ENCODE results near the gene MYO9B. TPM values are rescaled to one million over a fixed set of nuclear protein-coding genes. Genes with fewer than 3 reads are reported as not detected.

Gene MYO9B
- polyA plus RNA-seq, 2 of the 4 experiments (the other 2 are of a cell fraction): 13.0 to 27.7 TPM

- H3K4me2 ChIP-seq: no peak overlapping the region
- no peak overlapping the region for H3K4me3 ChIP-seq
- H3K9me3 ChIP-seq: no peaks in the 10 kb centered on the region
- 96% methylated on average over 7 of the region's 7 CpGs for WGBS (ENCODE audit: missing lambda C conversion rate)
- FAIRE-seq (no peak), DNase-seq (ENCODE audit: low read depth in 1 of 2, low spot score in 1 of 2) (no peak), ATAC-seq (no peak)
- CTCF ChIA-PET: interaction anchor here (0.6 to 1.4 kb wide), 4 partner anchors 9 to 290 kb away, joined by 3 to 7 read pairs (median 3); no protein-coding TSS in a partner anchor
- TF ChIP-seq MAZ (IDR thresholded peaks at IDR 0.05; ENCODE audit: borderline replicate concordance, low read depth, low read length) (no peak), E2F6 (IDR thresholded peaks at IDR 0.05; ENCODE audit: borderline replicate concordance, low read depth) (no peak), CHD4 (IDR thresholded peaks at IDR 0.05; ENCODE audit: borderline replicate concordance) (no peak), FOXS1 (CRISPR knock-in tag; IDR thresholded peaks at IDR 0.05) (no peak), PHF8 (IDR thresholded peaks at IDR 0.05; ENCODE audit: borderline replicate concordance, low read depth) (no peak), RFX5 (IDR thresholded peaks at IDR 0.05) (no peak), USF2 (IDR thresholded peaks at IDR 0.05) (no peak), SREBF2 (IDR thresholded peaks at IDR 0.05) (no peak)
- TF ChIP-seq, protein P1, sequence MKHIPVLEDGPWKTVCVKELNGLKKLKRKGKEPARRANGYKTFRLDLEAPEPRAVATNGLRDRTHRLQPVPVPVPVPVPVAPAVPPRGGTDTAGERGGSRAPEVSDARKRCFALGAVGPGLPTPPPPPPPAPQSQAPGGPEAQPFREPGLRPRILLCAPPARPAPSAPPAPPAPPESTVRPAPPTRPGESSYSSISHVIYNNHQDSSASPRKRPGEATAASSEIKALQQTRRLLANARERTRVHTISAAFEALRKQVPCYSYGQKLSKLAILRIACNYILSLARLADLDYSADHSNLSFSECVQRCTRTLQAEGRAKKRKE (CRISPR knock-in tag; IDR thresholded peaks at IDR 0.05; ENCODE audit: low read depth): no peak
- no peak overlapping the region for H3K27ac ChIP-seq
- POLR2A ChIA-PET: no interaction called here
- no peaks in the 10 kb centered on the region for H3K4me1 ChIP-seq
These were observed 13.9 kb upstream of the MYO9B start for GRCh38 chr19:17061691-17062090.

DNA sequence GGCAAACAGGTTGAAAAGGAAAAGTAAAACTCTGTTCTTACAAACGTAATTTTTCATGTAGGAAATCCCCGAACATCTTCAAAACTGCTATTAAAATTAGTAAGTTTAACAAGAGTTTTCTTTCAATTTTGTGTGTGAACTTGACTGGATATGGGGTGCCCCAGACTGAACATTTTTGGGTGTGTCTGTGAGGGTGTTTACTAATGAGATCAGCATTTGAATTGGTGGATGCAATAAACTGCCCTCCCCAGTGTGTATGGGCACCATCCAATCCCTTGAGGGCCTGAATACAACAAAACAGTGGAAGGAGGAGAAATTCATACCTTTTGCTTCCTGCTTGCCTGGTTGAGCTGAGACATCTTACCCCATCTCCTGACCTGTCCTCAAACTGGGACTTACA is 12.1 kb upstream of the MYO9B start:
- ATAC-seq: no peak

DNA sequence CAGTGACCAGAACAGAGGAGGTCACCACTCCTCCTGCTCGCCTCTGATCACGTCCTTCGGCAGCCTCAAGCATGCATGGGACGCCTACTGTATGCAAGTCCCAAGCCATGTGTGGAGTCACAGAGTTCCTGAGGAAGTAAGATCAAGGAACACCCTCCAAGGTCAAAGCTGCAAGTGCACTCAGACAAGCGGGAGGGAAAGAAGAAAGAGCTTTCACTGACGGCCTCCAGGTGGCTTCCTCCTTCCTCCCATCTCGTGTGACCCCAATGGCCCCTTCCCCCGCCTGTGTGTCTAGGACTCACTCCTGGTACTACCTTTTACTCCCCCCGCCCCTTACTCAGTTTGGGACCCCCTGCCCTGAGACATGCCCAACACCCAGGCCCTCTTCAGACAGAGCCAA is 6.4 kb upstream of the MYO9B start:
- TF ChIP-seq, protein P2, sequence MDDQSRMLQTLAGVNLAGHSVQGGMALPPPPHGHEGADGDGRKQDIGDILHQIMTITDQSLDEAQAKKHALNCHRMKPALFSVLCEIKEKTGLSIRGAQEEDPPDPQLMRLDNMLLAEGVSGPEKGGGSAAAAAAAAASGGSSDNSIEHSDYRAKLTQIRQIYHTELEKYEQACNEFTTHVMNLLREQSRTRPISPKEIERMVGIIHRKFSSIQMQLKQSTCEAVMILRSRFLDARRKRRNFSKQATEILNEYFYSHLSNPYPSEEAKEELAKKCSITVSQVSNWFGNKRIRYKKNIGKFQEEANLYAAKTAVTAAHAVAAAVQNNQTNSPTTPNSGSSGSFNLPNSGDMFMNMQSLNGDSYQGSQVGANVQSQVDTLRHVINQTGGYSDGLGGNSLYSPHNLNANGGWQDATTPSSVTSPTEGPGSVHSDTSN (IDR thresholded peaks at IDR 0.05): no peak
- no peak for TF ChIP-seq HOXA7 (CRISPR knock-in tag; IDR thresholded peaks at IDR 0.05)
- no peak for TF ChIP-seq BCL3 (IDR thresholded peaks at IDR 0.05)
- TF ChIP-seq USF2 (IDR thresholded peaks at IDR 0.05): no peak
- no peak for FAIRE-seq

More for the DNA sequence above, 12.1 kb upstream of the MYO9B start:
- no peak overlapping the region for H3K4me3 ChIP-seq
- H3K9me3 ChIP-seq: no peaks in the 10 kb centered on the region
- no peak for TF ChIP-seq MYC (IDR thresholded peaks at IDR 0.05; ENCODE audit: borderline replicate concordance, low read length)
- no peak for TF ChIP-seq CBX8 (IDR thresholded peaks at IDR 0.05)
- H3K27ac ChIP-seq: no peak overlapping the region
- DNase-seq (ENCODE audit: low read depth in 1 of 2, low spot score in 1 of 2): no peak
- WGBS (ENCODE audit: missing lambda C conversion rate): 87% methylated on average over 2 of the region's 2 CpGs
- FAIRE-seq: no peak
- no peaks in the 10 kb centered on the region for H3K4me1 ChIP-seq
- no peak overlapping the region for H3K4me2 ChIP-seq
- ChIA-PET POLR2A (no interaction called here), CTCF (interaction anchor here (1.0 to 1.9 kb wide), 2 partner anchors 11 to 197 kb away, joined by 3 to 8 read pairs; no protein-coding TSS in a partner anchor)

More for the DNA sequence above, 6.4 kb upstream of the MYO9B start:
- ATAC-seq (no peak), DNase-seq (ENCODE audit: low read depth in 1 of 2, low spot score in 1 of 2) (no peak)
- Histone ChIP-seq H3K9me3 (no peaks in the 10 kb centered on the region), H3K4me1 (peaks cover 7% of the 10 kb centered on the region; the same call in 2 of the 3 replicates), H3K4me2 (no peak overlapping the region), H3K27ac (no peak overlapping the region), H3K4me3 (no peak overlapping the region)
- 86% methylated on average over 7 of the region's 9 CpGs for WGBS (ENCODE audit: missing lambda C conversion rate)
- CTCF ChIA-PET: interaction anchor here (1.0 to 4.1 kb wide), 4 partner anchors 8 to 213 kb away, joined by 3 to 37 read pairs (median 4); partner anchors contain the start of gene ANKLE1
- POLR2A ChIA-PET: no interaction called here

Measured in A549 (cell line).